IMR-90 (cell line): ENCODE measurements around the gene CTDP1. TPM values are rescaled to one million over a fixed set of nuclear protein-coding genes. Genes with fewer than 3 reads are reported as not detected.

Experiments
- ATAC-seq: fragments of 200-7000 bp; cut with Tn5 transposase; 2 replicates; pipeline ENCODE4 v1.9.1; 2020; ENCODE audit warnings: low read depth, mild to moderate bottlenecking, moderate library complexity
- BruUV-seq: library from RNA; stranded (reverse); fragments of 400-500 nt; replicated peaks from 2 replicates; lab custom pipeline; 2021; lab: Mats Ljungman, UMichigan
- CTCF ChIA-PET: fragments of 300-600 bp; formaldehyde crosslinking; extraction: SDS; loops from one replicate; lab custom pipeline; 2021; ENCODE audit warnings: antibody characterized with exemption; lab: Yijun Ruan, JAX
- POLR2A ChIA-PET: fragments of 300-600 bp; sonication (Branson Sonifier 250); formaldehyde crosslinking; loops from one replicate; lab custom pipeline; 2022; ENCODE audit warnings: antibody characterized with exemption; ENCODE audit not compliant: unreplicated experiment; lab: Charles Lee
- DNase-seq: peaks from one replicate; pipeline ENCODE4 v3.0.0; 2013
- H2AFZ ChIP-seq: replicated peaks from 2 replicates; pipeline ENCODE3; 2013; ENCODE audit warnings: low read length, mild to moderate bottlenecking; ENCODE audit not compliant: poor library complexity
- H2AK5ac ChIP-seq: 2 replicates; pipeline ENCODE4 v1.6.1; 2013; ENCODE audit warnings: low read depth, low read length, inconsistent platforms
- H2AK9ac ChIP-seq: replicated peaks from 2 replicates; pipeline ENCODE3; 2013; ENCODE audit warnings: mild to moderate bottlenecking, low read depth, low read length, moderate library complexity; ENCODE audit not compliant: poor library complexity
- H2BK120ac ChIP-seq: 2 replicates; pipeline ENCODE4 v1.6.1; 2013; ENCODE audit warnings: low read depth, low read length, inconsistent platforms
- H2BK15ac ChIP-seq: 3 replicates; pipeline ENCODE4 v1.6.1; 2013; ENCODE audit warnings: low read depth, low read length, inconsistent platforms
- H2BK20ac ChIP-seq: 2 replicates; pipeline ENCODE4 v1.6.1; 2013; ENCODE audit warnings: low read depth, mild to moderate bottlenecking, inconsistent platforms, low read length, moderate library complexity
- H2BK5ac ChIP-seq: 2 replicates; pipeline ENCODE4 v1.6.1; 2013; ENCODE audit warnings: mild to moderate bottlenecking, low read depth, low read length, inconsistent platforms; ENCODE audit not compliant: poor library complexity, severe bottlenecking
- H3K14ac ChIP-seq: replicated peaks from 2 replicates; pipeline ENCODE4 v1.6.1; 2013; ENCODE audit warnings: low read depth, low read length, inconsistent platforms
- H3K18ac ChIP-seq: 2 replicates; pipeline ENCODE4 v1.6.1; 2013; ENCODE audit warnings: low read depth, low read length, control low read depth
- H3K23ac ChIP-seq: 2 replicates; pipeline ENCODE4 v1.6.1; 2013; ENCODE audit warnings: low read depth, low read length, inconsistent platforms
- H3K27ac ChIP-seq: 2 replicates; pipeline ENCODE4 v1.5.1; 2013; ENCODE audit warnings: mild to moderate bottlenecking, control low read depth, low read length; ENCODE audit not compliant: insufficient read depth
- H3K27me3 ChIP-seq: 2 replicates; pipeline ENCODE4 v1.6.1; 2013; ENCODE audit warnings: low read length; ENCODE audit not compliant: control insufficient read depth, insufficient read depth
- H3K36me3 ChIP-seq: 2 replicates; pipeline ENCODE4 v1.6.1; 2013; ENCODE audit warnings: low read length, mixed read lengths; ENCODE audit not compliant: control insufficient read depth, insufficient read depth
- H3K4ac ChIP-seq: 2 replicates; pipeline ENCODE4 v1.6.1; 2013; ENCODE audit warnings: low read depth, low read length, inconsistent platforms
- H3K4me1 ChIP-seq: 2 replicates; pipeline ENCODE4 v1.6.1; 2013; ENCODE audit warnings: low read length, mixed read lengths; ENCODE audit not compliant: control insufficient read depth, insufficient read depth
- H3K4me2 ChIP-seq: 2 replicates; pipeline ENCODE4 v1.6.1; 2013; ENCODE audit warnings: low read depth, mild to moderate bottlenecking, control low read depth, low read length, moderate library complexity
- H3K4me3 ChIP-seq: 2 replicates; pipeline ENCODE4 v1.5.1; 2013; ENCODE audit warnings: low read depth, mild to moderate bottlenecking, control low read depth, low read length, moderate library complexity; ENCODE audit not compliant: insufficient read depth
- H3K56ac ChIP-seq: 2 replicates; pipeline ENCODE4 v1.6.1; 2013; ENCODE audit warnings: low read length, inconsistent platforms; ENCODE audit not compliant: insufficient read depth; ENCODE audit errors: extremely low read depth
- H3K79me1 ChIP-seq, 2 experiments: 2 replicates each; pipeline ENCODE4 v1.6.1; 2013; ENCODE audit warnings: low read length in 2 of 2, inconsistent platforms in 1 of 2, low read depth in 1 of 2
- H3K9ac ChIP-seq: 2 replicates; pipeline ENCODE4 v1.6.1; 2013; ENCODE audit warnings: low read depth, low read length, control low read depth
- H3K9me1 ChIP-seq: 2 replicates; pipeline ENCODE4 v1.6.1; 2013; ENCODE audit warnings: low read length, inconsistent platforms; ENCODE audit not compliant: insufficient read depth
- H3K9me3 ChIP-seq: 2 replicates; pipeline ENCODE4 v1.6.1; 2013; ENCODE audit warnings: low read length; ENCODE audit not compliant: control insufficient read depth, insufficient read depth
- H4K20me1 ChIP-seq: 2 replicates; pipeline ENCODE4 v1.6.1; 2013; ENCODE audit warnings: low read length, inconsistent platforms; ENCODE audit not compliant: insufficient read depth
- H4K5ac ChIP-seq: 2 replicates; pipeline ENCODE4 v1.6.1; 2013; ENCODE audit warnings: mild to moderate bottlenecking, low read depth, low read length, control low read depth
- H4K8ac ChIP-seq, 2 experiments: 2 replicates each; pipeline ENCODE4 v1.6.1; 2013; ENCODE audit warnings: low read depth in 2 of 2, low read length in 2 of 2, control low read depth in 1 of 2, inconsistent platforms in 1 of 2
- H4K91ac ChIP-seq: 2 replicates; pipeline ENCODE4 v1.6.1; 2013; ENCODE audit warnings: low read depth, low read length, inconsistent platforms; ENCODE audit not compliant: insufficient read depth
- BHLHE40 ChIP-seq: fragments of 150-350 bp; IDR thresholded peaks from 2 replicates; pipeline ENCODE4 v1.6.1; 2016; ENCODE audit warnings: mild to moderate bottlenecking, low read depth, low read length
- SMC3 ChIP-seq: fragments of 150-350 bp; IDR thresholded peaks from 2 replicates; pipeline ENCODE4 v1.6.1; 2016; ENCODE audit warnings: low read depth, mild to moderate bottlenecking, antibody characterized with exemption, low read length, moderate library complexity
- USF2 ChIP-seq: fragments of 150-350 bp; IDR thresholded peaks from 2 replicates; pipeline ENCODE4 v1.6.1; 2017; ENCODE audit warnings: mild to moderate bottlenecking, antibody characterized with exemption, low read length, low read depth
- WGBS, 2 experiments: methylation state at CpG; one replicate each; pipeline versions ENCODE4 v1.1.5 to v1.1.7; 2013; ENCODE audit warnings: missing lambda C conversion rate in 2 of 2; ENCODE audit not compliant: insufficient read length in 1 of 2; ENCODE audit errors: extremely low coverage in 2 of 2; 5-methylcytosine and 5-hydroxymethylcytosine counted together
- dilution Hi-C: fragments of 300-500 bp; cut with HindIII; formaldehyde crosslinking; loops from one replicate; pipeline ENCODE4 v1.14.3; 2018; ENCODE audit warnings: low sequenced_read_pairs; ENCODE audit not compliant: unreplicated experiment
- in situ Hi-C: fragments of 300-500 bp; cut with MboI; formaldehyde crosslinking; loops from 3 replicates; pipeline ENCODE4 v1.14.3; 2019; ENCODE audit warnings: low sequenced_read_pairs, inconsistent platforms, mixed read lengths
- intact Hi-C: fragments of 100-400 bp; cut with micrococcal nuclease; formaldehyde crosslinking; loops from 2 replicates; pipeline ENCODE4 v1.10.0; 2022
- polyA plus RNA-seq, 3 experiments: library from polyadenylated mRNA; depleted of rRNA; stranded (reverse); fragments of >200 nt; gene quantifications; 2 replicates each; pipeline ENCODE4 v1.2.3, GENCODE V29; 2012; ENCODE audit warnings: low replicate concordance in 1 of 3
- total RNA-seq: library from RNA; depleted of rRNA; stranded (reverse); fragments of >200 nt; gene quantifications from 2 replicates; pipeline ENCODE4 v1.2.3, GENCODE V29; 2012
- TF ChIP-seq, protein P1 (sequence below): fragments of 150-350 bp; IDR thresholded peaks from 2 replicates; pipeline ENCODE4 v1.6.1; 2016; ENCODE audit warnings: low read depth, mild to moderate bottlenecking, low read length, moderate library complexity, borderline replicate concordance

CTDP1 gene
- total and polyA plus RNA-seq, 2 of the 4 experiments (the other 2 are of a cell fraction) = 13.4 to 17.6 TPM

DNA sequence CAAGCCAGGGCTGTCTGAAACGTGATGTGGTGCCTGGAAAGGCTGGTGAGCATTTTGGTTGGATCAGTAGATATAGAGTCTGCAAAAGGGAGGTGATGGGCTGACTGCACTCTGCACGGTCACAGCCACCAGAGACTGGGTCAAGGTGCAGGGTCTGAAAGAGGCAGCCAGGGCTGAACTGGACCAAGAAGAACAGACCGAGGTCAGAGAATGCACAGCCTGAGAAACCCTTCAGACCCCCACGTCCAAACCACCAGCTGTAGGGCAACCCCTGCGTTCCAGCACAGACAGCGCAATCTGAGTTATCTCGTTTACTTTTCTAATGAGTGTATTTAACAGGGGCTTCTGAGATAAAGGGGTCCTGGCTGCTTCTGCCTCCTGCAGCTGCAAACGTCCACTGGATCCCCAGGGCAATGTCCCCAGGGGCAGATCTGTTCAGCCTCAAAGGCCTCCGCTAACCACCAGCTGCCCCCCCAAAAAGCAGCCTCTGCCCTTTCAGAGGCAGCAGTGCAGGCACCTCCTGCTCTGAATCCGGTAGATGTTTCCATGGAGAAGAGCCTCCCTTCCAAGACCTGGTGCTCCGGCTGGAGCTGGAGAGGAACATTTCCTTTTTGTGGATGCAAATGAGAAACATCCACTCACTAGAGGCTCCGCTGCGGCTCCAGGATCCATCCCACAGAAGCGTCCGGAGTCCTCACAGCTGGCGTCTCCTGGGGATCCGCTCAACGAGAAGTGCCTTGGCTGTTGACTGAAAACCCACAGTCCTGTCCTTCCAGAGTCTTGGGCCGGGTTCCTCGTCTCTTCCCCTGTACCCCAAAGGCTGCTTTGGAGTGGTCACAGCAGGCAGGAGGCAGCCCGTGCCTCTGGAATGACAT is 117.2 kb downstream of the CTDP1 start:
- H3K23ac ChIP-seq = peak overlapping the region; percentile 49; the same call in 1 of the 2 replicates
- no peak overlapping the region for H2BK120ac ChIP-seq
- DNase-seq (no peak), ATAC-seq (no peak)
- in situ Hi-C loops = no loop called here
- dilution Hi-C loops = no loop called here
- 27% methylated on average over 10 of the region's 21 CpGs; no CpG with 5 or more reads in 1 of the 2 experiments for WGBS, 2 experiments
- H2AK5ac ChIP-seq = peak overlapping the region; percentile 74; the same call in 1 of the 2 replicates
- H3K14ac ChIP-seq = no peak overlapping the region
- no peaks in the 10 kb centered on the region for H3K36me3 ChIP-seq
- peaks cover 4% of the 10 kb centered on the region; the same call in 1 of the 2 replicates for H4K20me1 ChIP-seq
- no peak overlapping the region for H2AK9ac ChIP-seq
- H4K5ac ChIP-seq = no peak overlapping the region
- no peak overlapping the region for H2AFZ ChIP-seq
- H3K27me3 ChIP-seq = peaks cover 30% of the 10 kb centered on the region
- H2BK5ac ChIP-seq = no peak overlapping the region
- no peaks in the 10 kb centered on the region for H3K79me1 ChIP-seq
- no peak for TF ChIP-seq SMC3
- TF ChIP-seq, protein P1, sequence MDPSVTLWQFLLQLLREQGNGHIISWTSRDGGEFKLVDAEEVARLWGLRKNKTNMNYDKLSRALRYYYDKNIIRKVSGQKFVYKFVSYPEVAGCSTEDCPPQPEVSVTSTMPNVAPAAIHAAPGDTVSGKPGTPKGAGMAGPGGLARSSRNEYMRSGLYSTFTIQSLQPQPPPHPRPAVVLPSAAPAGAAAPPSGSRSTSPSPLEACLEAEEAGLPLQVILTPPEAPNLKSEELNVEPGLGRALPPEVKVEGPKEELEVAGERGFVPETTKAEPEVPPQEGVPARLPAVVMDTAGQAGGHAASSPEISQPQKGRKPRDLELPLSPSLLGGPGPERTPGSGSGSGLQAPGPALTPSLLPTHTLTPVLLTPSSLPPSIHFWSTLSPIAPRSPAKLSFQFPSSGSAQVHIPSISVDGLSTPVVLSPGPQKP = no peak
- TF ChIP-seq BHLHE40 = no peak
- no peak for TF ChIP-seq USF2
- H3K18ac ChIP-seq = no peak overlapping the region
- no peak overlapping the region for H3K4me3 ChIP-seq
- H3K9ac ChIP-seq = no peak overlapping the region
- intact Hi-C loops = loop anchor here (5.0 kb wide), 2 partner anchors 156 to 171 kb away; partner anchors contain the start of gene SLC66A2
- CTCF ChIA-PET = no interaction called here
- no peaks in the 10 kb centered on the region for H3K9me3 ChIP-seq
- peaks cover 11% of the 10 kb centered on the region for H3K9me1 ChIP-seq
- peaks cover 11% of the 10 kb centered on the region for H3K4me1 ChIP-seq
- no peak overlapping the region for H4K91ac ChIP-seq
- H4K8ac ChIP-seq = no peak overlapping the region
- no TSS peak for BruUV-seq
- POLR2A ChIA-PET = no interaction called here
- H3K4me2 ChIP-seq = no peak overlapping the region; the same call in 1 of the 2 replicates
- no peak overlapping the region for H3K27ac ChIP-seq
- H2BK20ac ChIP-seq = no peak overlapping the region
- no peak overlapping the region for H3K56ac ChIP-seq
- H2BK15ac ChIP-seq = peak overlapping the region; percentile 56; the same call in 1 of the 3 replicates
- no peak overlapping the region; the same call in 1 of the 2 replicates for H3K4ac ChIP-seq
